ENCODE measurements around the gene GPRC5A.

DNA sequence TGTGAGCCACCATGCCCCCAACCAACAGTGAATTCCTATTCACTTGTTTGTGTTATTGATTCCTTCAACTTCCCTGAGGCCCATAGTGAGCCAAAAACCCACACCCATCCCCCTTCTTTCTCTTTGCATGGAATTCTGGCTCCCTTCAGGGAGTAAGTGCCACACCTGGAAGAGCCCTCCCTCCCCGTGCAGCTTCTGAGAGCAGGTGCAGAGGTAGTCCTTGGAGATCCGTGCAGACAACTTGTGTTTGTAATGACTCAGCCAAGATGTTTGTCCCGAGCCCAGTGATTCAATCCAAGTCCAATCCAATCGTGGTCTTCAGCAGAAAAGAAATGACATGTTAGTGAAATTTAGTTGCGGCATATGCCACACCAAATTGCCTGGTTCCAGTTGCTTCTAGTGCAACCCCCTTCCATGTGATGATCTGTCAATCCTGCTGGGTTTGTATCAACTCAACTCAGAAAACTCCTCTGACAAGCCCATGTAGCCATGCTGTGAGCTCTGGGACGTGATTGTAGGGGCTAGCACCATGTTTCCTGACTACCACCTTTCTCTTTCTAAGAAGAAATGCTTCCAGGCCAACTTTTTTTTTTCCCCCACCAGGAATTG is 27.5 kb downstream of the GPRC5A start:
- TF ChIP-seq, protein P1, sequence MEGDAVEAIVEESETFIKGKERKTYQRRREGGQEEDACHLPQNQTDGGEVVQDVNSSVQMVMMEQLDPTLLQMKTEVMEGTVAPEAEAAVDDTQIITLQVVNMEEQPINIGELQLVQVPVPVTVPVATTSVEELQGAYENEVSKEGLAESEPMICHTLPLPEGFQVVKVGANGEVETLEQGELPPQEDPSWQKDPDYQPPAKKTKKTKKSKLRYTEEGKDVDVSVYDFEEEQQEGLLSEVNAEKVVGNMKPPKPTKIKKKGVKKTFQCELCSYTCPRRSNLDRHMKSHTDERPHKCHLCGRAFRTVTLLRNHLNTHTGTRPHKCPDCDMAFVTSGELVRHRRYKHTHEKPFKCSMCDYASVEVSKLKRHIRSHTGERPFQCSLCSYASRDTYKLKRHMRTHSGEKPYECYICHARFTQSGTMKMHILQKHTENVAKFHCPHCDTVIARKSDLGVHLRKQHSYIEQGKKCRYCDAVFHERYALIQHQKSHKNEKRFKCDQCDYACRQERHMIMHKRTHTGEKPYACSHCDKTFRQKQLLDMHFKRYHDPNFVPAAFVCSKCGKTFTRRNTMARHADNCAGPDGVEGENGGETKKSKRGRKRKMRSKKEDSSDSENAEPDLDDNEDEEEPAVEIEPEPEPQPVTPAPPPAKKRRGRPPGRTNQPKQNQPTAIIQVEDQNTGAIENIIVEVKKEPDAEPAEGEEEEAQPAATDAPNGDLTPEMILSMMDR (IDR thresholded peaks at IDR 0.05; ENCODE audit: low read length): no peak
- no peak for TF ChIP-seq EZH2 (IDR thresholded peaks at IDR 0.05; ENCODE audit: borderline replicate concordance, low read length)

Data from OCI-LY1 (cell line).